Subcutaneous abdominal adipose tissue (tissue), 5 donors: ENCODE data around the gene GNB4.

Source experiments
- H3K27ac ChIP-seq: one replicate; pipeline ENCODE4 v1.7.0; 2013; ENCODE audit warnings: low read depth, mild to moderate bottlenecking, inconsistent platforms, low read length, moderate library complexity
- H3K27me3 ChIP-seq, 5 donors: one replicate each; pipeline ENCODE4 v1.7.0; 2013; ENCODE audit warnings: low read length in 5 of 5, inconsistent platforms in 1 of 5; ENCODE audit not compliant: control insufficient read depth in 5 of 5, insufficient read depth in 4 of 5
- H3K36me3 ChIP-seq, 5 donors: one replicate each; pipeline ENCODE4 v1.7.0; 2013; ENCODE audit warnings: low read length in 5 of 5; ENCODE audit not compliant: control insufficient read depth in 5 of 5, insufficient read depth in 5 of 5
- H3K4me1 ChIP-seq, 5 donors: one replicate each; pipeline ENCODE4 v1.7.0; 2013; ENCODE audit warnings: low read length in 5 of 5, mild to moderate bottlenecking in 3 of 5, moderate library complexity in 1 of 5; ENCODE audit not compliant: control insufficient read depth in 5 of 5, insufficient read depth in 5 of 5
- H3K4me3 ChIP-seq, 5 donors: one replicate each; pipeline ENCODE4 v1.7.0; 2013; ENCODE audit warnings: low read length in 5 of 5, low read depth in 1 of 5
- H3K9ac ChIP-seq, 5 donors: one replicate each; pipeline ENCODE4 v1.7.0; 2013; ENCODE audit warnings: low read length in 5 of 5, mild to moderate bottlenecking in 4 of 5, moderate library complexity in 3 of 5
- H3K9me3 ChIP-seq, 5 donors: one replicate each; pipeline ENCODE4 v1.7.0; 2013; ENCODE audit warnings: low read length in 5 of 5; ENCODE audit not compliant: control insufficient read depth in 5 of 5
- donor health status: healthy.
- donor health status: healthy.
- donor health status: healthy.
- donor health status: healthy.
- donor health status: healthy.

GNB4 gene

DNA sequence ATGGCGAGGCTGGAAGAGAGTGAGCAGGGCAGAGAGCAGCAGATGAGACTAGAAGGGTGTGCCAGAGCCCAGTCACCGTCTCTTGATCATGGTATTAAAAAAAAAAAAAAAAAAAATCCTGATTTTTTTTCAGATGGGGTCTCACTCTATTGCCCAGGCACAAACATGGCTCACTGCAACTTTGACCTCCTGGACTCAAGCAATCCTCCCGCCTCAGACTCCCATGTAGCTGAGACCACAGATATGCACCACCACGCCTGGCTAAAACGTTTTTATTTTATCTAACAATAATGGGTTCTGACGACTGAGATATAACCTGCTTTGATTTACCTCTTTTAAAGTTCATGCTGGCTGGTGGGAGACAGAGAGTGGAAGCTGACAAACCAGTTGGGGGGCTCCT is 4.0 kb downstream of the GNB4 start:
- Histone ChIP-seq H3K27me3 (no peaks in the 10 kb centered on the region), H3K4me3 (no peak overlapping the region), H3K9ac (no peak overlapping the region), H3K4me1 (peaks cover 0 to 33% (median 30%) of the 10 kb centered on the region in 5 donors), H3K36me3 (no peaks in the 10 kb centered on the region), H3K27ac (no peak overlapping the region), H3K9me3 (no peaks in the 10 kb centered on the region)

GRCh38 chr3:179446501-179446900 is 4.8 kb downstream of the GNB4 start:
- H3K4me3 ChIP-seq, result no peak overlapping the region
- no peaks in the 10 kb centered on the region for H3K27me3 ChIP-seq
- no peak overlapping the region for H3K27ac ChIP-seq
- H3K9me3 ChIP-seq, result no peaks in the 10 kb centered on the region
- H3K9ac ChIP-seq, result no peak overlapping the region
- H3K36me3 ChIP-seq, result no peaks in the 10 kb centered on the region
- H3K4me1 ChIP-seq, result peaks cover 0 to 26% (median 23%) of the 10 kb centered on the region in 5 donors

DNA sequence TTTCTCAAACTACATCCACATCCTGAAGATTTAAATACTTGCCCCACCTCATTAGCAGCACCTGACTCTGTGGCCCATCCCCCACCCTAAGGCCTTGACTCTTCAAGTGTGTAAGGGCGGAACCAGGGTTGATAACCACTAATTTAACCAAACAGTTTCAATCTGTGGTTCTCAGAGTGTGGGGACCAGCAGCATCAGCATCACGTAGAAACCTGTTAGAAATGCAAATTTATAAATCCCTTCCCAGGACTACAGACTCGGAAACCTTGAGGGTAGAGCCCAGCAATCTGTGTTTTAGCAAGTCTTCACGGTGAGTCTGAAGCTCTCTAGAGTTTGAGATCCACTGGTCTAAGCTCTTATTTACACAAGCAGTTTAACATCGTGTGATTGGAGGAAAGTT is 12.4 kb downstream of the GNB4 start:
- Histone ChIP-seq H3K27ac (no peak overlapping the region), H3K4me1 (peaks cover 0 to 8% (median 5%) of the 10 kb centered on the region in 5 donors), H3K9ac (no peak overlapping the region), H3K4me3 (no peak overlapping the region), H3K36me3 (no peaks in the 10 kb centered on the region), H3K9me3 (no peaks in the 10 kb centered on the region), H3K27me3 (no peaks in the 10 kb centered on the region)

- Histone ChIP-seq H3K4me3 (no peak overlapping the region), H3K27ac (no peak overlapping the region), H3K4me1 (peaks cover 0 to 21% (median 17%) of the 10 kb centered on the region in 5 donors), H3K9ac (no peak overlapping the region), H3K9me3 (no peaks in the 10 kb centered on the region), H3K36me3 (no peaks in the 10 kb centered on the region), H3K27me3 (no peaks in the 10 kb centered on the region)
Observed at GRCh38 chr3:179436517-179436916, 14.8 kb downstream of the GNB4 start.

DNA sequence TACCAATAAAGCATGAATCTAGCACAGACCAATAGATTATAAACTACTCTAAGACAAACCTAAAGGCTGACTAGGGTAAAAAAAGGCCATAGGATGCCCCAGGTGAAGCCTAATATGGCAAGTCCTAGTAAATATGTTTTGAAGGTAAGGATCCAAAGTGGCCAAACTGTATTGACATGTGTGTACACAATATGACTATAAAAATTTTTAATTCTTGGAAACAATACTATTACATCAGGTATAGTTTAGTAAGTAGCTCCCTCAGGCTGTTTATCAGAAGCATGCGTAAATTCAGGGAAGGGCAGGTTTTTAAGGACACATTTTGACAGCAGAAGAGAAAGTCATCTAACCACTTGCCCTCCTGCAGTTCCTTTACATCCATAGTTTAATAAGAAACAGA is 18.8 kb downstream of the GNB4 start:
- H3K9ac ChIP-seq, result no peak overlapping the region

GRCh38 chr3:179432021-179432420 is 19.2 kb downstream of the GNB4 start:
- H3K4me3 ChIP-seq, result no peak overlapping the region
- H3K9ac ChIP-seq, result no peak overlapping the region
- H3K4me1 ChIP-seq, result peaks cover 3 to 25% (median 15%) of the 10 kb centered on the region in 5 donors
- H3K36me3 ChIP-seq, result no peaks in the 10 kb centered on the region
- no peaks in the 10 kb centered on the region for H3K27me3 ChIP-seq
- no peaks in the 10 kb centered on the region for H3K9me3 ChIP-seq
- no peak overlapping the region for H3K27ac ChIP-seq

More for the DNA sequence above, 18.8 kb downstream of the GNB4 start:
- Histone ChIP-seq H3K27ac (no peak overlapping the region), H3K9me3 (no peaks in the 10 kb centered on the region), H3K27me3 (no peaks in the 10 kb centered on the region), H3K36me3 (no peaks in the 10 kb centered on the region), H3K4me1 (peaks cover 3 to 25% (median 15%) of the 10 kb centered on the region in 5 donors), H3K4me3 (no peak overlapping the region)

- Histone ChIP-seq H3K4me1 (peaks cover 3 to 25% (median 15%) of the 10 kb centered on the region in 5 donors), H3K27me3 (no peaks in the 10 kb centered on the region), H3K9ac (no peak overlapping the region), H3K9me3 (no peaks in the 10 kb centered on the region), H3K4me3 (no peak overlapping the region), H3K27ac (no peak overlapping the region), H3K36me3 (peaks cover 0 to 4% (median 0%) of the 10 kb centered on the region in 5 donors)
Observed at GRCh38 chr3:179430277-179430870, 20.9 kb downstream of the GNB4 start.

GRCh38 chr3:179428876-179429548 is 22.3 kb downstream of the GNB4 start:
- Histone ChIP-seq H3K27me3 (no peaks in the 10 kb centered on the region), H3K27ac (no peak overlapping the region), H3K4me1 (peaks cover 3 to 24% (median 15%) of the 10 kb centered on the region in 5 donors), H3K4me3 (no peak overlapping the region), H3K9ac (no peak overlapping the region), H3K9me3 (no peaks in the 10 kb centered on the region), H3K36me3 (peaks cover 0 to 17% (median 7%) of the 10 kb centered on the region in 5 donors)

DNA sequence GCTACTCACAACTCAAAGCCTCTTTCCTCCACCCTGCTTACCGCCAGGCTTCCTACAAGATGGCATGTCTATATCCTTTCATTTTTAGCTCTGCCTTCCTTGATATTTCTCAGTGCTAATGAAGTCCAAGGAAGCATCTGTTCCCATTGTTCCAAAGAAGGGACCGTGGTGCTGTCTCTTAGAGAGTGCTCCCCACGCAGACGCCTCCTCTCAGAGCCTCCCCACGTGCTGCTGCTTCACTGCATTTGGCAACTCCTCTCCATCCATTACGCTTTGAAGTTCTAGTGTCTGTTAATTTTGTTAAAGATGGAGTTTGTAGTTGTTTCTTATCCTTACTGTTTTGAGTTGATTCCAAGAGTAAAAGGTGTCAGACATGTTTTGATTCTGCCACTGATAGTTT is 26.2 kb downstream of the GNB4 start:
- Histone ChIP-seq H3K4me3 (no peak overlapping the region), H3K4me1 (peaks cover 0 to 11% (median 3%) of the 10 kb centered on the region in 5 donors), H3K36me3 (peaks cover 3 to 28% (median 13%) of the 10 kb centered on the region in 5 donors), H3K9ac (no peak overlapping the region), H3K9me3 (no peaks in the 10 kb centered on the region), H3K27ac (no peak overlapping the region), H3K27me3 (no peaks in the 10 kb centered on the region)

- H3K4me1 ChIP-seq, result peaks cover 0 to 9% (median 0%) of the 10 kb centered on the region in 5 donors
- H3K27me3 ChIP-seq, result no peaks in the 10 kb centered on the region
- no peaks in the 10 kb centered on the region for H3K9me3 ChIP-seq
- H3K9ac ChIP-seq, result no peak overlapping the region
- H3K36me3 ChIP-seq, result peaks cover 5 to 41% (median 18%) of the 10 kb centered on the region in 5 donors
- H3K4me3 ChIP-seq, result no peak overlapping the region
- no peak overlapping the region for H3K27ac ChIP-seq
Observed at GRCh38 chr3:179421500-179421899, 29.8 kb downstream of the GNB4 start.
